ENCODE results near the gene CD22. TPM values are rescaled to one million over a fixed set of nuclear protein-coding genes. Genes with fewer than 3 reads are reported as not detected.

CD22 gene
- total RNA-seq, 1 donor from 2014 or later: 56.3 TPM

- Mint-ChIP-seq H3K36me3 (no peaks in the 10 kb centered on the region), H3K27me3 (ENCODE audit: low read depth) (no peaks in the 10 kb centered on the region), H3K9me3 (no peaks in the 10 kb centered on the region), H3K4me3 (no peak overlapping the region), H3K27ac (no peak overlapping the region), H3K4me1 (peaks cover 35% of the 10 kb centered on the region)
- TF ChIP-seq CTCF (IDR thresholded peaks at IDR 0.05; ENCODE audit: unreplicated experiment): no peak
- DNase-seq (ENCODE audit: low spot score in 2 of 2, unreplicated experiment in 2 of 2): no peak
Observed at GRCh38 chr19:35294328-35294727, 34.7 kb upstream of the CD22 start.

- no peak for DNase-seq (ENCODE audit: low spot score in 2 of 2, unreplicated experiment in 2 of 2)
- no peaks in the 10 kb centered on the region for H3K27me3 Mint-ChIP-seq (ENCODE audit: low read depth)
- H3K4me3 Mint-ChIP-seq: no peak overlapping the region
- no peak overlapping the region for H3K27ac Mint-ChIP-seq
- H3K9me3 Mint-ChIP-seq: no peaks in the 10 kb centered on the region
- no peak for TF ChIP-seq CTCF (IDR thresholded peaks at IDR 0.05; ENCODE audit: unreplicated experiment)
- no peaks in the 10 kb centered on the region for H3K36me3 Mint-ChIP-seq
- H3K4me1 Mint-ChIP-seq: peaks cover 35% of the 10 kb centered on the region
Observed at GRCh38 chr19:35294859-35295791, 33.9 kb upstream of the CD22 start.

- Mint-ChIP-seq H3K27me3 (ENCODE audit: low read depth) (no peaks in the 10 kb centered on the region), H3K4me3 (no peak overlapping the region), H3K9me3 (no peaks in the 10 kb centered on the region), H3K27ac (no peak overlapping the region), H3K36me3 (no peaks in the 10 kb centered on the region), H3K4me1 (peaks cover 33% of the 10 kb centered on the region)
- TF ChIP-seq CTCF (IDR thresholded peaks at IDR 0.05; ENCODE audit: unreplicated experiment): no peak
- DNase-seq (ENCODE audit: low spot score in 2 of 2, unreplicated experiment in 2 of 2): no peak
Observed at GRCh38 chr19:35295792-35296462, 33.1 kb upstream of the CD22 start.

GRCh38 chr19:35296644-35297514 is 32.1 kb upstream of the CD22 start:
- Mint-ChIP-seq H3K36me3 (no peaks in the 10 kb centered on the region), H3K27ac (no peak overlapping the region), H3K9me3 (no peaks in the 10 kb centered on the region), H3K4me1 (peaks cover 25% of the 10 kb centered on the region), H3K27me3 (ENCODE audit: low read depth) (no peaks in the 10 kb centered on the region), H3K4me3 (no peak overlapping the region)
- DNase-seq (ENCODE audit: low spot score in 2 of 2, unreplicated experiment in 2 of 2): no peak
- TF ChIP-seq CTCF (IDR thresholded peaks at IDR 0.05; ENCODE audit: unreplicated experiment): no peak

GRCh38 chr19:35297515-35297848 is 31.5 kb upstream of the CD22 start:
- no peak for DNase-seq (ENCODE audit: low spot score in 2 of 2, unreplicated experiment in 2 of 2)
- Mint-ChIP-seq H3K9me3 (no peaks in the 10 kb centered on the region), H3K27me3 (ENCODE audit: low read depth) (no peaks in the 10 kb centered on the region), H3K27ac (no peak overlapping the region), H3K36me3 (no peaks in the 10 kb centered on the region), H3K4me1 (peaks cover 25% of the 10 kb centered on the region), H3K4me3 (no peak overlapping the region)
- TF ChIP-seq CTCF (IDR thresholded peaks at IDR 0.05; ENCODE audit: unreplicated experiment): no peak

Measured in mesothelial cell of epicardium (in vitro differentiated cells).